Activated CD8-positive, alpha-beta T cell treated with anti-CD3 and anti-CD28 coated beads, Interleukin-2, amount 10 ng/mL, durations not matched to agents 7 days and 5 days (primary cell): ENCODE results near the gene EXOSC7. TPM values are rescaled to one million over a fixed set of nuclear protein-coding genes. Genes with fewer than 3 reads are reported as not detected.
A peak's percentile ranks its signal among the peaks of the same experiment; 100 is the strongest.

Experiments
- ATAC-seq: fragments of 150-1000 bp; cut with Tn5 transposase; one replicate; pipeline ENCODE4 v1.10.0; 2021; ENCODE audit warnings: moderate library complexity
- CTCF ChIA-PET: fragments of 350-600 bp; sonication (Branson Sonifier 250); formaldehyde crosslinking; loops from one replicate; lab custom pipeline; 2021; ENCODE audit warnings: antibody characterized with exemption; lab: Charles Lee
- POLR2A ChIA-PET: fragments of 350-600 bp; sonication (Branson Sonifier 250); formaldehyde crosslinking; loops from one replicate; lab custom pipeline; 2021; ENCODE audit warnings: antibody characterized with exemption; lab: Charles Lee
- DNase-seq: peaks from one replicate; pipeline ENCODE4 v3.0.0-alpha.2; 2020
- H3K27ac Mint-ChIP-seq: one replicate; pipeline ENCODE4 v1.8.0; 2021; ENCODE audit warnings: mild to moderate bottlenecking, mixed read lengths
- H3K27me3 Mint-ChIP-seq: one replicate; pipeline ENCODE4 v1.8.0; 2021; ENCODE audit warnings: low read depth, mixed read lengths
- H3K36me3 Mint-ChIP-seq: one replicate; pipeline ENCODE4 v1.8.0; 2021; ENCODE audit warnings: low read depth, mixed read lengths
- H3K4me1 Mint-ChIP-seq: one replicate; pipeline ENCODE4 v1.8.0; 2021; ENCODE audit warnings: low read depth, mixed read lengths
- H3K4me3 Mint-ChIP-seq: one replicate; pipeline ENCODE4 v1.8.0; 2021; ENCODE audit warnings: mild to moderate bottlenecking, mixed read lengths
- H3K9me3 Mint-ChIP-seq: one replicate; pipeline ENCODE4 v1.8.0; 2022; ENCODE audit warnings: mixed read lengths; ENCODE audit not compliant: insufficient read depth
- total RNA-seq, 2 experiments: library from RNA; stranded (reverse); gene quantifications; one replicate each; pipeline ENCODE4 v1.2.3, GENCODE V29; 2021

Gene EXOSC7
- total RNA-seq, 2 experiments from 2014 or later: 49.5 to 50.1 TPM

- Mint-ChIP-seq H3K9me3 (no peaks in the 10 kb centered on the region), H3K4me1 (peaks cover 19% of the 10 kb centered on the region), H3K36me3 (no peaks in the 10 kb centered on the region), H3K27ac (no peak overlapping the region), H3K4me3 (no peak overlapping the region), H3K27me3 (peaks cover 16% of the 10 kb centered on the region)
- CTCF ChIA-PET: interaction anchor here (0.7 to 5.6 kb wide), 8 partner anchors 10 to 603 kb away, joined by 3 to 76 read pairs (median 6); no protein-coding TSS in a partner anchor
- DNase-seq (no peak), ATAC-seq (no peak)
- POLR2A ChIA-PET: no interaction called here
Observed at GRCh38 chr3:45056608-45057301, 80.7 kb downstream of the EXOSC7 start.

GRCh38 chr3:45057557-45057956, 81.5 kb downstream of the EXOSC7 start:
- ChIA-PET CTCF (interaction anchor here (0.9 to 5.6 kb wide), 4 partner anchors 15 to 602 kb away, joined by 3 to 76 read pairs (median 20); no protein-coding TSS in a partner anchor), POLR2A (interaction anchor here (0.7 kb wide), 1 partner anchor 153 kb away, joined by 3 read pairs; no protein-coding TSS in a partner anchor)
- peaks cover 16% of the 10 kb centered on the region for H3K27me3 Mint-ChIP-seq
- no peaks in the 10 kb centered on the region for H3K36me3 Mint-ChIP-seq
- H3K27ac Mint-ChIP-seq: no peak overlapping the region
- no peaks in the 10 kb centered on the region for H3K9me3 Mint-ChIP-seq
- ATAC-seq: no peak
- no peak overlapping the region for H3K4me3 Mint-ChIP-seq
- peaks cover 23% of the 10 kb centered on the region for H3K4me1 Mint-ChIP-seq
- DNase-seq: peak; percentile 29

- H3K27me3 Mint-ChIP-seq: peaks cover 11% of the 10 kb centered on the region
- DNase-seq (no peak), ATAC-seq (no peak)
- H3K27ac Mint-ChIP-seq: no peak overlapping the region
- no peaks in the 10 kb centered on the region for H3K9me3 Mint-ChIP-seq
- ChIA-PET POLR2A (interaction anchor here (1.1 kb wide), 1 partner anchor 47 kb away, joined by 3 read pairs; no protein-coding TSS in a partner anchor), CTCF (no interaction called here)
- no peaks in the 10 kb centered on the region for H3K36me3 Mint-ChIP-seq
- H3K4me3 Mint-ChIP-seq: no peak overlapping the region
- H3K4me1 Mint-ChIP-seq: peaks cover 17% of the 10 kb centered on the region
Observed at GRCh38 chr3:45059132-45059531, 83.1 kb downstream of the EXOSC7 start.

- Mint-ChIP-seq H3K4me1 (peaks cover 24% of the 10 kb centered on the region), H3K36me3 (no peaks in the 10 kb centered on the region), H3K9me3 (no peaks in the 10 kb centered on the region), H3K27me3 (peaks cover 11% of the 10 kb centered on the region), H3K27ac (no peak overlapping the region), H3K4me3 (no peak overlapping the region)
- ChIA-PET CTCF (interaction anchor here (0.8 to 0.9 kb wide), 2 partner anchors 20 to 61 kb away, joined by 3 to 4 read pairs; no protein-coding TSS in a partner anchor), POLR2A (no interaction called here)
- DNase-seq (no peak), ATAC-seq (no peak)
Observed at GRCh38 chr3:45060165-45060892, 84.3 kb downstream of the EXOSC7 start.

Other genes with a start within 250 kb of the EXOSC7 start
- 1 to 10 TPM; 2.9 to 3.6 TPM for gene ZNF501, start 246.6 kb upstream of the EXOSC7 start, total RNA-seq
- 10 to 100 TPM; 38.7 to 39.8 TPM for gene KIAA1143, start 214.6 kb upstream of the EXOSC7 start, total RNA-seq
- gene KIF15, start 214.4 kb upstream of the EXOSC7 start, total RNA-seq: 10 to 100 TPM; 62.2 to 66.4 TPM
- gene TMEM42, start 114.3 kb upstream of the EXOSC7 start, total RNA-seq: 1 to 10 TPM; 8.4 TPM
- gene TGM4, start 101.6 kb upstream of the EXOSC7 start, total RNA-seq: not detected
- 10 to 100 TPM; 62.3 to 71.3 TPM for gene ZDHHC3, start 70 bp upstream of the EXOSC7 start, total RNA-seq
- under 1 TPM; 0.29 TPM for gene CLEC3B, start 50.1 kb downstream of the EXOSC7 start, total RNA-seq
- 10 to 100 TPM; 16.4 to 17.7 TPM for gene CDCP1, start 170.1 kb downstream of the EXOSC7 start, total RNA-seq